Endothelial cell of umbilical vein (primary cell): ENCODE measurements around the gene CLDN19. TPM values are rescaled to one million over a fixed set of nuclear protein-coding genes. Genes with fewer than 3 reads are reported as not detected.

Experiments used
- BruUV-seq: library from RNA; stranded (reverse); fragments of 400-500 nt; replicated peaks from 2 replicates; lab custom pipeline; 2021; lab: Mats Ljungman, UMichigan
- CTCF ChIA-PET: fragments of 300-600, 350-600 bp; sonication (Branson Sonifier 250); formaldehyde crosslinking; loops from one replicate; lab custom pipeline; 2021; ENCODE audit warnings: antibody characterized with exemption, inconsistent platforms; lab: Charles Lee
- POLR2A ChIA-PET: fragments of 300-600, 350-600 bp; sonication (Branson Sonifier 250); formaldehyde crosslinking; loops from one replicate; lab custom pipeline; 2021; ENCODE audit warnings: antibody characterized with exemption, inconsistent platforms; lab: Charles Lee
- DNase-seq: peaks from one replicate; pipeline ENCODE4 v3.0.0-alpha.2; 2011; ENCODE audit warnings: low read depth, low spot score
- FAIRE-seq: peaks from 2 replicates; lab custom pipeline; 2011; peaks lifted over from hg19 to GRCh38; lab: Jason Lieb, UNC
- H2AFZ ChIP-seq: 2 replicates; pipeline ENCODE4 v1.6.0; 2012; ENCODE audit warnings: low read depth, low read length, control low read depth, inconsistent platforms
- H3K27ac ChIP-seq: 2 replicates; pipeline ENCODE4 v1.5.1; 2011; ENCODE audit warnings: low read depth, mild to moderate bottlenecking, control low read depth, low read length, moderate library complexity; ENCODE audit not compliant: insufficient read depth
- H3K27me3 ChIP-seq, 2 experiments: 2 replicates each; pipeline versions ENCODE4 v1.6.0 to v1.6.1; 2011; ENCODE audit warnings: low read length in 2 of 2, mixed read lengths in 1 of 2; ENCODE audit not compliant: control insufficient read depth in 2 of 2, insufficient read depth in 2 of 2
- H3K36me3 ChIP-seq, 2 experiments: 2 replicates in 1 of 2; 3 replicates in 1 of 2; pipeline ENCODE4 v1.5.1; 2011; ENCODE audit warnings: low read length in 2 of 2, mild to moderate bottlenecking in 1 of 2, moderate library complexity in 1 of 2; ENCODE audit not compliant: control insufficient read depth in 2 of 2, insufficient read depth in 2 of 2; ENCODE audit errors: extremely low read depth in 1 of 2
- H3K4me1 ChIP-seq: 3 replicates; pipeline ENCODE4 v1.5.1; 2011; ENCODE audit warnings: mild to moderate bottlenecking, low read length; ENCODE audit not compliant: control insufficient read depth, insufficient read depth; ENCODE audit errors: extremely low read depth
- H3K4me2 ChIP-seq: 2 replicates; pipeline ENCODE4 v1.6.1; 2011; ENCODE audit warnings: low read length, control low read depth, mixed read lengths; ENCODE audit not compliant: insufficient read depth
- H3K4me3 ChIP-seq, 3 experiments: fragments of 200-600 bp in 1 of 3; sonication (generic), shearing (Covaris generic) in 1 of 3; replicated peaks in 1 of 3; 2 replicates each; pipeline ENCODE4 v1.5.1; 2011 to 2016; ENCODE audit warnings: control low read depth in 3 of 3, low read length in 3 of 3, mild to moderate bottlenecking in 2 of 3, inconsistent platforms in 1 of 3, low read depth in 1 of 3, moderate library complexity in 1 of 3; ENCODE audit not compliant: insufficient read depth in 1 of 3
- H3K79me2 ChIP-seq: 2 replicates; pipeline ENCODE4 v1.6.0; 2012; ENCODE audit warnings: low read length, inconsistent platforms; ENCODE audit not compliant: control insufficient read depth, insufficient read depth
- H3K9ac ChIP-seq: replicated peaks from 2 replicates; pipeline ENCODE3; 2011; ENCODE audit warnings: low read length, control low read depth; ENCODE audit not compliant: insufficient read depth; ENCODE audit errors: extremely low read depth
- H3K9me1 ChIP-seq: replicated peaks from 3 replicates; pipeline ENCODE4 v1.6.0; 2011; ENCODE audit warnings: mild to moderate bottlenecking, low read length; ENCODE audit not compliant: control insufficient read depth, insufficient read depth; ENCODE audit errors: extremely low read depth
- H3K9me3 ChIP-seq: replicated peaks from 2 replicates; pipeline ENCODE4 v1.5.1; 2012; ENCODE audit warnings: low read length, inconsistent platforms; ENCODE audit not compliant: control insufficient read depth, insufficient read depth
- H4K20me1 ChIP-seq: replicated peaks from 2 replicates; pipeline ENCODE3; 2011; ENCODE audit warnings: mild to moderate bottlenecking, low read length; ENCODE audit not compliant: control insufficient read depth, insufficient read depth; ENCODE audit errors: extremely low read depth
- EZH2 ChIP-seq: IDR thresholded peaks from 2 replicates; pipeline ENCODE4 v1.6.1; 2012; ENCODE audit warnings: borderline replicate concordance, low read depth, mild to moderate bottlenecking, moderate library complexity, low read length, inconsistent platforms; ENCODE audit not compliant: severe bottlenecking
- FOS ChIP-seq: IDR thresholded peaks from 2 replicates; pipeline ENCODE4 v1.6.1; 2011; ENCODE audit warnings: mild to moderate bottlenecking, low read length, moderate library complexity, borderline replicate concordance; ENCODE audit not compliant: insufficient read depth
- GATA2 ChIP-seq: IDR thresholded peaks from 2 replicates; pipeline ENCODE4 v1.7.0; 2011; ENCODE audit warnings: low read depth, mild to moderate bottlenecking, moderate library complexity, mixed read lengths, low read length; ENCODE audit not compliant: insufficient read length, insufficient read depth
- JUN ChIP-seq: IDR thresholded peaks from 2 replicates; pipeline ENCODE4 v1.6.1; 2011; ENCODE audit warnings: borderline replicate concordance, low read depth; ENCODE audit not compliant: insufficient read length, insufficient read depth
- MYC ChIP-seq: IDR thresholded peaks from one replicate; pipeline ENCODE4 v1.6.1; 2011; ENCODE audit warnings: mild to moderate bottlenecking, low read depth, low read length
- POLR2A ChIP-seq: IDR thresholded peaks from 2 replicates; pipeline ENCODE4 v1.6.1; 2012; ENCODE audit warnings: low read depth, mild to moderate bottlenecking, control low read depth, low read length
- POLR2AphosphoS5 ChIP-seq: IDR thresholded peaks from 2 replicates; pipeline ENCODE4 v1.6.1; 2012; ENCODE audit warnings: low read depth, mild to moderate bottlenecking, control low read depth, low read length, moderate library complexity; ENCODE audit not compliant: insufficient read depth
- dilution Hi-C: fragments of 300-500 bp; cut with MboI; formaldehyde crosslinking; loops from one replicate; pipeline ENCODE4 v1.15.0; 2019; ENCODE audit warnings: low sequenced_read_pairs; ENCODE audit not compliant: extremely low pct_ligation_motif_present
- intact Hi-C: fragments of 100-400 bp; cut with micrococcal nuclease; formaldehyde crosslinking; loops from one replicate; pipeline ENCODE4 v1.10.0; 2022
- polyA plus RNA-seq, 4 experiments: library from polyadenylated mRNA; depleted of rRNA in 3 of 4; stranded (reverse) in 3 of 4; unstranded in 1 of 4; fragments of >200 nt; gene quantifications; 2 replicates each; pipeline versions ENCODE4 v1.2.1 to v1.2.3, GENCODE V29; 2011 to 2012; ENCODE audit warnings: missing spikeins in 1 of 4
- total RNA-seq: library from RNA; stranded (reverse); gene quantifications from 2 replicates; pipeline ENCODE4 v1.2.3, GENCODE V29; 2021
- TF ChIP-seq, protein P1 (sequence below), 2 donors: IDR thresholded peaks; 1 replicate in 1 of 2; 2 replicates in 1 of 2; pipeline ENCODE4 v1.5.1; 2011; ENCODE audit warnings: low read length in 2 of 2, mild to moderate bottlenecking in 2 of 2, moderate library complexity in 2 of 2, control low read depth in 1 of 2, inconsistent platforms in 1 of 2, low read depth in 1 of 2; ENCODE audit not compliant: insufficient read depth in 1 of 2; ENCODE audit errors: extremely low read depth in 1 of 2
- TF ChIP-seq, protein P2 (sequence below): IDR thresholded peaks from 2 replicates; pipeline ENCODE4 v1.6.1; 2011; ENCODE audit not compliant: insufficient read depth, insufficient read length

CLDN19 gene
- total and polyA plus RNA-seq, 2 donors (not counting 3 experiments of a cell fraction or from before 2014, with no cell fraction given) = not detected

DNA sequence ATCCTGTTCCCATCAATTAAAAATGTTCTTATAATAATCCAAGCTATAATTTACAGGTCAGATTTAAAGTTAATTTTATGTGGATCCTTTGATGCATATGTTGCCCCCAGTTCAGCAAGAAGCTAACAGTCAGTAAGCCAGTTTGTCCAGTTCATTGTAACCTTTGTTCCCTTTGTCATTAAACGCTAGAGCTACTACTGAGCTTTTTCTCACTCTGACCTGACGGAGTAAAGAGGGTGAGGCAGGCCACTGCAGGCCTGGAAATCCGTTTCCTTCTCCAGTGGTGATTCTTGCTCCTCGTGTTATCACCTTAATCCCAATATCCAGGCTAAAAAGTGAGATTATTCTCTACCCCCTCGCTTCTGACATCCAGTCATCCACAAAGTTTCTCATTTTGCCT lies 47.6 kb downstream of the CLDN19 start:
- ChIA-PET CTCF (interaction anchor here (0.8 to 2.7 kb wide), 5 partner anchors 10 to 114 kb away, joined by 3 to 8 read pairs (median 3); partner anchors contain the start of gene YBX1), POLR2A (interaction anchor here (1.3 kb wide), 2 partner anchors 9 to 10 kb away, joined by 3 to 4 read pairs; partner anchors contain the start of gene YBX1)
- H4K20me1 ChIP-seq = peaks cover 32% of the 10 kb centered on the region
- H3K4me1 ChIP-seq = no peaks in the 10 kb centered on the region
- DNase-seq (no peak), FAIRE-seq (no peak)
- BruUV-seq = no TSS peak
- no peak overlapping the region for H3K9ac ChIP-seq
- H2AFZ ChIP-seq = no peak overlapping the region
- no peak overlapping the region for H3K4me3 ChIP-seq
- intact Hi-C loops (no loop called here), dilution Hi-C loops (no loop called here)
- H3K36me3 ChIP-seq = peaks cover 8 to 25% of the 10 kb centered on the region in 2 experiments
- no peak overlapping the region for H3K27ac ChIP-seq
- H3K9me3 ChIP-seq = no peaks in the 10 kb centered on the region
- no peaks in the 10 kb centered on the region for H3K9me1 ChIP-seq
- H3K79me2 ChIP-seq = peaks cover 96% of the 10 kb centered on the region
- H3K27me3 ChIP-seq = no peaks in the 10 kb centered on the region
- no peak overlapping the region for H3K4me2 ChIP-seq
- TF ChIP-seq, protein P1, sequence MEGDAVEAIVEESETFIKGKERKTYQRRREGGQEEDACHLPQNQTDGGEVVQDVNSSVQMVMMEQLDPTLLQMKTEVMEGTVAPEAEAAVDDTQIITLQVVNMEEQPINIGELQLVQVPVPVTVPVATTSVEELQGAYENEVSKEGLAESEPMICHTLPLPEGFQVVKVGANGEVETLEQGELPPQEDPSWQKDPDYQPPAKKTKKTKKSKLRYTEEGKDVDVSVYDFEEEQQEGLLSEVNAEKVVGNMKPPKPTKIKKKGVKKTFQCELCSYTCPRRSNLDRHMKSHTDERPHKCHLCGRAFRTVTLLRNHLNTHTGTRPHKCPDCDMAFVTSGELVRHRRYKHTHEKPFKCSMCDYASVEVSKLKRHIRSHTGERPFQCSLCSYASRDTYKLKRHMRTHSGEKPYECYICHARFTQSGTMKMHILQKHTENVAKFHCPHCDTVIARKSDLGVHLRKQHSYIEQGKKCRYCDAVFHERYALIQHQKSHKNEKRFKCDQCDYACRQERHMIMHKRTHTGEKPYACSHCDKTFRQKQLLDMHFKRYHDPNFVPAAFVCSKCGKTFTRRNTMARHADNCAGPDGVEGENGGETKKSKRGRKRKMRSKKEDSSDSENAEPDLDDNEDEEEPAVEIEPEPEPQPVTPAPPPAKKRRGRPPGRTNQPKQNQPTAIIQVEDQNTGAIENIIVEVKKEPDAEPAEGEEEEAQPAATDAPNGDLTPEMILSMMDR (IDR thresholded peaks at IDR 0.05; ENCODE audit: extremely low read depth in 1 of 2, insufficient read depth in 1 of 2, low read depth in 1 of 2, low read length in 2 of 2) = no peak
- TF ChIP-seq JUN = no peak
- TF ChIP-seq EZH2 = no peak
- no peak for TF ChIP-seq POLR2AphosphoS5
- TF ChIP-seq, protein P2, sequence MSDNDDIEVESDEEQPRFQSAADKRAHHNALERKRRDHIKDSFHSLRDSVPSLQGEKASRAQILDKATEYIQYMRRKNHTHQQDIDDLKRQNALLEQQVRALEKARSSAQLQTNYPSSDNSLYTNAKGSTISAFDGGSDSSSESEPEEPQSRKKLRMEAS = no peak
- no peak for TF ChIP-seq POLR2A
- no peak for TF ChIP-seq MYC
- TF ChIP-seq FOS = no peak
- no peak for TF ChIP-seq GATA2
